Thoracic aorta (tissue), 2 donors: ENCODE data around the gene HHIPL1. TPM values are rescaled to one million over a fixed set of nuclear protein-coding genes. Genes with fewer than 3 reads are reported as not detected.

Experiments
- ATAC-seq: fragments of 150-250 bp; one replicate; pipeline ENCODE4 v1.8.0; 2017; ENCODE audit warnings: low read depth; ENCODE audit not compliant: insufficient number of reproducible peaks, low FRiP score
- DNase-seq: peaks from one replicate; pipeline ENCODE4 v3.0.0-alpha.2; 2020; ENCODE audit warnings: low spot score
- H3K27ac ChIP-seq, 2 donors: fragments of 200-600 bp; sonication (generic); 1 replicate in 1 of 2; 2 replicates in 1 of 2; pipeline ENCODE4 v1.5.1; 2016; ENCODE audit warnings: mild to moderate bottlenecking in 2 of 2, moderate library complexity in 2 of 2
- H3K27me3 ChIP-seq: fragments of 200-600 bp; sonication (generic); replicated peaks from 2 replicates; pipeline ENCODE4 v1.6.0; 2016; ENCODE audit warnings: mild to moderate bottlenecking; ENCODE audit not compliant: insufficient read depth
- H3K36me3 ChIP-seq: fragments of 200-600 bp; sonication (generic); one replicate; pipeline ENCODE4 v1.5.1; 2016
- H3K4me1 ChIP-seq, 2 donors: fragments of 200-600 bp; sonication (generic); 1 replicate in 1 of 2; 2 replicates in 1 of 2; pipeline versions ENCODE4 v1.5.1 to v1.6.0; 2016; ENCODE audit warnings: low read depth in 2 of 2, mild to moderate bottlenecking in 1 of 2; ENCODE audit not compliant: control insufficient read depth in 1 of 2
- H3K4me3 ChIP-seq: fragments of 200-600 bp; sonication (generic); 2 replicates; pipeline ENCODE4 v1.5.1; 2016; ENCODE audit warnings: mild to moderate bottlenecking
- H3K9me3 ChIP-seq: fragments of 200-600 bp; sonication (generic); 2 replicates; pipeline ENCODE4 v1.5.1; 2016
- total RNA-seq, 2 donors: library from RNA; depleted of rRNA; stranded (reverse); fragments of >200 nt; gene quantifications; one replicate each; pipeline versions ENCODE4 v1.1.0 to v1.2.3, GENCODE V29; 2016
- TF ChIP-seq, protein P1 (sequence below): fragments of 200-600 bp; sonication (generic); IDR thresholded peaks from one replicate; pipeline ENCODE4 v1.5.1; 2019; ENCODE audit warnings: antibody characterized with exemption

HHIPL1 gene
- total RNA-seq, 2 donors from 2014 or later: 2.1 to 10.0 TPM

DNA sequence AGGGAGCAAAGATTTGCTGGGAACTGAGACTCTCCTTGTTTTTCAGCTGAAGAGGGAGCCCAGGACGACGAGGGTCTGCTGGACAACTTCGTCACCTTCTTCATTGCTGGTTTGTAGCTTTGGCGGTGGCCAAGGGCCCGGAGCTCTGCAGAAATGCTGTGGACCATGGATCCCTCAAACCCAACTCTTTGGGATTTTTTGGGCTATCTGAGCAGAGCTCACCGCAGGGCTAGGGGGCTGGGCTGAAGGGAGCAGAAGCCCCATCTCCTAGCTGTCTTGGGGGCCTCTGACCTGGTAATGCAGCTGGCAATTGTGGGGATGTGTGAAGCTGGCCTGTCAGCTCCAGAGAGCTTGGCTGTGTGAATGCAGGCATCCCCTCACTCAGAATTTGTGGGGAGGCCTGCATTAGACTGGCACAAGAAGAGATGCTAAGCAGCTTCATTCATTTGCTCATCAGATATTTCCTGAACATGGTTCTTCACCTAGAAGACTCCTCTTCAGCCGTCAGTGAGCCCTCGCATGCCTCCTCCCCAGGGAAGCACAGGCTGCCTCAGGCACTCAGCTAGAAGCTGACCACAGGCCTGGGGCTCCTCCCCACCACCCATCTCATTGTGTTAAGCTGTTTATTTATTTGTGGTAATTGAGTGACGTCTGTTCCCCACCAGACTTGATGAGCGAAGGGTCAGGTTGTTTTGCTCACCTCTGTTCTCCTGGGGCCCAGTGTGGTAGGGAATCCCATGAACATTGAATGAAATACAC is 71.3 kb downstream of the HHIPL1 start:
- Histone ChIP-seq H3K4me1 (no peaks in the 10 kb centered on the region), H3K4me3 (no peak overlapping the region), H3K27ac (no peak overlapping the region), H3K36me3 (no peaks in the 10 kb centered on the region), H3K27me3 (no peaks in the 10 kb centered on the region), H3K9me3 (no peaks in the 10 kb centered on the region)
- ATAC-seq (no peak), DNase-seq (no peak)
- TF ChIP-seq, protein P1, sequence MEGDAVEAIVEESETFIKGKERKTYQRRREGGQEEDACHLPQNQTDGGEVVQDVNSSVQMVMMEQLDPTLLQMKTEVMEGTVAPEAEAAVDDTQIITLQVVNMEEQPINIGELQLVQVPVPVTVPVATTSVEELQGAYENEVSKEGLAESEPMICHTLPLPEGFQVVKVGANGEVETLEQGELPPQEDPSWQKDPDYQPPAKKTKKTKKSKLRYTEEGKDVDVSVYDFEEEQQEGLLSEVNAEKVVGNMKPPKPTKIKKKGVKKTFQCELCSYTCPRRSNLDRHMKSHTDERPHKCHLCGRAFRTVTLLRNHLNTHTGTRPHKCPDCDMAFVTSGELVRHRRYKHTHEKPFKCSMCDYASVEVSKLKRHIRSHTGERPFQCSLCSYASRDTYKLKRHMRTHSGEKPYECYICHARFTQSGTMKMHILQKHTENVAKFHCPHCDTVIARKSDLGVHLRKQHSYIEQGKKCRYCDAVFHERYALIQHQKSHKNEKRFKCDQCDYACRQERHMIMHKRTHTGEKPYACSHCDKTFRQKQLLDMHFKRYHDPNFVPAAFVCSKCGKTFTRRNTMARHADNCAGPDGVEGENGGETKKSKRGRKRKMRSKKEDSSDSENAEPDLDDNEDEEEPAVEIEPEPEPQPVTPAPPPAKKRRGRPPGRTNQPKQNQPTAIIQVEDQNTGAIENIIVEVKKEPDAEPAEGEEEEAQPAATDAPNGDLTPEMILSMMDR: no peak

DNA sequence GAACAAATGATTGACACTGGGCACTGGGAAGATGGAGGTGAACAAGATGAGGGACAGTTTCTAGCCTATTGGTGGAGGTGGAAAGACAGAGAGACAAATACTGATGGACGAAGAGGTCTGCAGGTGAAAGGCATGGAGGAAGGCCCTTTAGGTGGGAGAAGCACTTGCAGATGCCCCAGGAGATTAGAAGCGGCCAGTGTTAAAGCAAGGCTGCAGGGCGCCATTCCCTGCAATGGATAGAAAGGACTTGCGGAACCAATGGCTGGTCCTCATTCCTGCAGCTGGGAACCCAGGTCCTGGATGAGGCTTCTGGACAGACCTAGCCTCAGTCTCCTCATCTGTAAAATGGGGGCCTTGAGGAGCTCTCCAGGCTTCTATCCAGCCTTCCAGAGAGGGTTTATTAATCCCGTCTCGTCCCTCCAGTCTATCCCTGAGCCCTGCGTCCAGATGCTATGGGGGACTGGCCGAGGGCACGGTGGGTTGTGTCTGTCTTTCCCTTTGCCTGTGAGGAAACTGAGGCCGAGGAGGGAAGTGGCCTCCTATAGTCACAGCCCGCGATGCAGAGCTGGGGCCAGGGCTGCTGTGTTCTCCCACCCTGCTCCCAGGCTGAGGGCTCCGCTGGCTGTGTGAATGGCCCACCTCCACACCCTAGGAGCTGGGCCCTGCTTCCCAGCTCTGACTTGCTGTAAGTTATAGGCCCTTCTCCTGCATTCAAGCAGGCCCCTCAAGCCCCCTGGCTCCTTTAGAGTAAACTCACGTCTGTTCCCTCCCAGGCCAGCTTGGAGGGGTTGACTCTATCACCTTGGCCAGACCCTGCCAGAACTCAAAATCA is 72.1 kb downstream of the HHIPL1 start:
- H3K36me3 ChIP-seq: no peaks in the 10 kb centered on the region
- H3K4me3 ChIP-seq: no peak overlapping the region
- TF ChIP-seq, protein P1: no peak
- no peak for DNase-seq
- no peaks in the 10 kb centered on the region for H3K27me3 ChIP-seq
- no peak overlapping the region for H3K27ac ChIP-seq
- no peak for ATAC-seq
- no peaks in the 10 kb centered on the region for H3K4me1 ChIP-seq
- H3K9me3 ChIP-seq: no peaks in the 10 kb centered on the region

DNA sequence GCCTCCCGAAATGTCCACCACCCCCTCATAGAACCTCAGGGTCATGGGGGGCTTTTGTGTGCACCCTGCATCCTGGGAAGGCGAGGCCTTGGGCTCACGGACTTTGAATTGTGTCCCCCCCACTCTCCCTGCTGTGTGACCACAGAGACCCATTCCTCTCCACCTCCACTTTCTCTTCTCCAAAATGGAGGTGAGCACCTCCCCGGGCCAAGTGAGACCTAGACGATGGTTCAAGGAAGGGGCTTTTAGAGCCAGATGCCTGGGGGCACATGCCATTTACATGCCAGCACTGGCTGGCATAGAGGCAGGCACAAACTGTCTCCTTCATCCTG is 72.7 kb downstream of the HHIPL1 start:
- DNase-seq (no peak), ATAC-seq (no peak)
- H3K27ac ChIP-seq: no peak overlapping the region
- TF ChIP-seq, protein P1: no peak
- H3K27me3 ChIP-seq: no peaks in the 10 kb centered on the region
- H3K4me1 ChIP-seq: no peaks in the 10 kb centered on the region
- no peak overlapping the region for H3K4me3 ChIP-seq
- no peaks in the 10 kb centered on the region for H3K9me3 ChIP-seq
- H3K36me3 ChIP-seq: no peaks in the 10 kb centered on the region

DNA sequence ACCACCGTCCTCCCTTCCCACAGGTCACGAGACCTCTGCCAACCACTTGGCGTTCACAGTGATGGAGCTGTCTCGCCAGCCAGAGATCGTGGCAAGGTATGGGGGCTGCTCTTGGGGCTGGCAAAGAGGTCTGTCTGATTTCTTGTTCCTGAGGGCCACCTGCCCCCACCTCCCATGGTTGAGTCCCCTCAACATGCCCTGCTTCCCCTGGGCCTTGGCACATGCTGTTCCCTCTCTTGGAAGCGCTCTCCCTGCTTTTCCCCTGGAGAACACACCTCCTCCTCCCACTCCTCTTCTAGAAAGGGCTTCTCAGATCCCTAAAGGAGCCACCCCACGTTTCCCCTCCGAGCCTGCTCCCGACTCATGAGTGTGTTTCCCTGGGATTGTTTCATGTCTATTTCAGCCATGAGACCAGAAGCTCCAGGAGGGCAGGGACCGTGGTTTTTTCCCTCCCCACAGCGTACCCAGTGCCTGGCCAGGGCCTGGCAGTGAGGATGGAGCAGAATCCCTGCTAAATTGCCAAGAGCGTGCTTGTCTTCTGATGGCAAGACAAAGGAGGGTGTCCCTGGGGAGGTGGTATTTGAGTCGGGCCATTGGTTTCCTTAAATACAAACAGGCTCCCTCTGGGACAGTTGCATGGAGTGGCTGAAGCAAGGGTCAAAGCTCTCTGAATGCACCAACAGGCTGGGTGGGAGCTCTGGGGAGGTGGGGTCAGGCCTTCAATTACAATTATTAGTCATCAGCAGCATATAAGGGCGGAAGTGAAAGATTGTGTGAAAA is 73.3 kb downstream of the HHIPL1 start:
- TF ChIP-seq, protein P1: no peak
- no peak for ATAC-seq

DNA sequence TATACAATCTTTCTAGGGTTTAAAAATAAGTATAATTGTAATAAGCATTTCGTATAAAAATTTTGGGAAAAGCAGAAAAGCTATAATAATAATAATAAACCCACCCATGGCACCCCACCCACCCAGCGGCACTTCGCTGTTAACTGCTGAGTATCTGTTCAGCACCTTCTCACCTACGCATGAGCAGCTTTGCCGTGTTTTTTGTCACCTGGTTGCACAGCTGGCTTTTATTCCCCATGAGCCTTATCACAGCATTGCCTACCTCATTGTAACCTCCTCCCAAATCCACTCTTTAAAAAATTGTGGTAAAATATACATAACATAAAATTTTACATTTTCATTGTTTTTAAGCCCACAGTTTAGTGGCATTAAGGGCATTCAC is 73.9 kb downstream of the HHIPL1 start:
- TF ChIP-seq, protein P1: no peak
- H3K4me3 ChIP-seq: no peak overlapping the region
- ATAC-seq (no peak), DNase-seq (no peak)
- H3K27me3 ChIP-seq: no peaks in the 10 kb centered on the region
- no peak overlapping the region for H3K27ac ChIP-seq
- H3K9me3 ChIP-seq: no peaks in the 10 kb centered on the region
- no peaks in the 10 kb centered on the region for H3K4me1 ChIP-seq
- H3K36me3 ChIP-seq: no peaks in the 10 kb centered on the region

More for the DNA sequence above, 73.3 kb downstream of the HHIPL1 start:
- no peaks in the 10 kb centered on the region for H3K9me3 ChIP-seq
- no peak overlapping the region for H3K4me3 ChIP-seq
- H3K27me3 ChIP-seq: no peaks in the 10 kb centered on the region
- no peak for DNase-seq
- H3K27ac ChIP-seq: no peak overlapping the region
- H3K4me1 ChIP-seq: no peaks in the 10 kb centered on the region
- no peaks in the 10 kb centered on the region for H3K36me3 ChIP-seq
